ENCODE results near the gene TNFRSF18. TPM values are rescaled to one million over a fixed set of nuclear protein-coding genes. Genes with fewer than 3 reads are reported as not detected.

TNFRSF18 gene
- total RNA-seq, 1 experiment from 2014 or later, result 6.9 TPM

GRCh38 chr1:1212780-1213344, 6.5 kb upstream of the TNFRSF18 start:
- Histone ChIP-seq H3K27ac (no peak overlapping the region), H2AFZ (no peak overlapping the region), H3K4me3 (no peak overlapping the region), H3K27me3 (ENCODE audit: insufficient read depth, low read depth) (no peaks in the 10 kb centered on the region), H4K20me1 (ENCODE audit: insufficient read depth) (0 out of 2 replicates have a peak, but pooled peaks cover 4% of the 10 kb centered on the region), H3K79me2 (ENCODE audit: low read depth) (no peaks in the 10 kb centered on the region), H3K4me2 (no peak overlapping the region), H3K9me3 (ENCODE audit: insufficient read depth, low read depth) (no peaks in the 10 kb centered on the region), H3F3A (ENCODE audit: insufficient read depth, low read depth) (peaks cover under 1% of the 10 kb centered on the region; the same call in 1 of the 2 replicates), H3K36me3 (ENCODE audit: low read depth) (no peaks in the 10 kb centered on the region), H3K9me2 (ENCODE audit: insufficient read depth) (no peaks in the 10 kb centered on the region), H3K4me1 (replicated peaks; ENCODE audit: insufficient read depth) (peaks cover 8% of the 10 kb centered on the region)
- intact Hi-C loops (cut with micrococcal nuclease; ENCODE audit: unreplicated experiment), result no loop called here
- DNase-seq, result no peak
- BruUV-seq (replicated peaks), result no TSS peak
- POLR2A ChIA-PET (ENCODE audit: unreplicated experiment), result no interaction called here
- TF ChIP-seq EZH2 (IDR thresholded peaks at IDR 0.05; ENCODE audit: low read depth) (no peak), CTCF (conservative IDR thresholded peaks at IDR 0.05) (no peak)
- CTCF ChIA-PET, result no interaction called here

GRCh38 chr1:1211541-1212441, 5.4 kb upstream of the TNFRSF18 start:
- intact Hi-C loops (cut with micrococcal nuclease; ENCODE audit: unreplicated experiment), result no loop called here
- Histone ChIP-seq H3F3A (ENCODE audit: insufficient read depth, low read depth) (peaks cover 7% of the 10 kb centered on the region; the same call in 1 of the 2 replicates), H3K4me3 (no peak overlapping the region), H4K20me1 (ENCODE audit: insufficient read depth) (0 out of 2 replicates have a peak, but pooled peaks cover 4% of the 10 kb centered on the region), H3K9me2 (ENCODE audit: insufficient read depth) (no peaks in the 10 kb centered on the region), H3K4me1 (replicated peaks; ENCODE audit: insufficient read depth) (peaks cover 11% of the 10 kb centered on the region), H3K36me3 (ENCODE audit: low read depth) (no peaks in the 10 kb centered on the region), H2AFZ (no peak overlapping the region), H3K27ac (no peak overlapping the region), H3K79me2 (ENCODE audit: low read depth) (no peaks in the 10 kb centered on the region), H3K9me3 (ENCODE audit: insufficient read depth, low read depth) (no peaks in the 10 kb centered on the region), H3K4me2 (no peak overlapping the region), H3K27me3 (ENCODE audit: insufficient read depth, low read depth) (no peaks in the 10 kb centered on the region)
- TF ChIP-seq EZH2 (IDR thresholded peaks at IDR 0.05; ENCODE audit: low read depth) (no peak), CTCF (conservative IDR thresholded peaks at IDR 0.05) (no peak)
- no TSS peak for BruUV-seq (replicated peaks)
- ChIA-PET CTCF (no interaction called here), POLR2A (ENCODE audit: unreplicated experiment) (no interaction called here)
- no peak for DNase-seq

GRCh38 chr1:1210726-1211540, 4.5 kb upstream of the TNFRSF18 start:
- Histone ChIP-seq H3K79me2 (ENCODE audit: low read depth) (no peaks in the 10 kb centered on the region), H4K20me1 (ENCODE audit: insufficient read depth) (0 out of 2 replicates have a peak, but pooled peaks cover 4% of the 10 kb centered on the region), H3K4me3 (no peak overlapping the region), H3K27me3 (ENCODE audit: insufficient read depth, low read depth) (no peaks in the 10 kb centered on the region), H3K9me2 (ENCODE audit: insufficient read depth) (no peaks in the 10 kb centered on the region), H3K36me3 (ENCODE audit: low read depth) (no peaks in the 10 kb centered on the region), H2AFZ (no peak overlapping the region), H3K4me2 (no peak overlapping the region), H3K4me1 (replicated peaks; ENCODE audit: insufficient read depth) (peaks cover 11% of the 10 kb centered on the region), H3F3A (ENCODE audit: insufficient read depth, low read depth) (peaks cover 7% of the 10 kb centered on the region; the same call in 1 of the 2 replicates), H3K9me3 (ENCODE audit: insufficient read depth, low read depth) (no peaks in the 10 kb centered on the region), H3K27ac (no peak overlapping the region)
- POLR2A ChIA-PET (ENCODE audit: unreplicated experiment), result no interaction called here
- CTCF ChIA-PET, result no interaction called here
- no TSS peak for BruUV-seq (replicated peaks)
- intact Hi-C loops (cut with micrococcal nuclease; ENCODE audit: unreplicated experiment), result no loop called here
- TF ChIP-seq CTCF (conservative IDR thresholded peaks at IDR 0.05) (no peak), EZH2 (IDR thresholded peaks at IDR 0.05; ENCODE audit: low read depth) (no peak)
- DNase-seq, result no peak

Measured in PC-9 (cell line).